ENCODE results near the gene HLF. TPM values are rescaled to one million over a fixed set of nuclear protein-coding genes. Genes with fewer than 3 reads are reported as not detected.

Gene HLF
- total and polyA plus RNA-seq, 2 donors (not counting 3 experiments of a cell fraction or from before 2014, with no cell fraction given): not detected

DNA sequence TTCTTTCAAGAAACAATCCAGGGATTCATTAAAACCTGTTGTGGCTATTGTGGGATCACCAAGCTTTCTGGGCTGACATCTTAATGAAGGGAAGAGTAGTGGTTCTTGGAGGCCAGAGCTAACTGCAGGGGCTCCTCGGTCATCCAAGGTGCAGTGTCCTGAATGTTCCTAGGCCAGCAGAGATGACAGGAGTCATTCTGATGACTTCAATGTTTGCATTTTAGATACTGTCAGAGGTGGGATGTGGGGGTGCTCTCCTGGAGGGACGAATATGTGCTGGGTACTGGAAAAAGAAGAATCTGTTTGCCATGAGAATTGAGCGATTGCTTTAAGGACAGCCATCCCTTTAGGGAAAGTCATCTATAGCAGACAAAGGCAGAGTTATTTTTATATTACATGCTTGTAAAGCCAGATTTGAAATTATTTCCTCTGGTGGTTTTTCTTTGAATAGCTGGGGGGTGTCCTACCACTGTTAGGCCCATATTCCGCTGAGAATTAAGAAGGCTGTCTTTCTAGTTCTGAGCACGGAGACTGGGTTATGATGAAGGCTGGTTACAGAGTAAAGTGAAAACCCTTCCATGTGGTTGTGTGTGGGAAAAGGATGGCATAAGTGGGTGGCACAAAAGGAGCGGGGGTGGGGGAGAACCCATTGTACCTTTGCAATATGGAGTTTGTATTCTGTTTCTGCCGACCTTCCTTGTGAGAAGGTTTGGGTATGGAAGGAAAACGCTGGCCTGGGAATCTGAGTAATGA lies 7.4 kb downstream of the HLF start:
- no peaks in the 10 kb centered on the region for H3K79me2 ChIP-seq (ENCODE audit: control insufficient read depth, insufficient read depth, low read length)
- no peak for TF ChIP-seq POLR2A (IDR thresholded peaks at IDR 0.05; ENCODE audit: low read depth, low read length)
- TF ChIP-seq POLR2AphosphoS5 (IDR thresholded peaks at IDR 0.05; ENCODE audit: insufficient read depth, low read depth, low read length): no peak
- TF ChIP-seq GATA2 (IDR thresholded peaks at IDR 0.05; ENCODE audit: insufficient read depth, insufficient read length, low read depth, low read length): no peak
- TF ChIP-seq JUN (IDR thresholded peaks at IDR 0.05; ENCODE audit: borderline replicate concordance, insufficient read depth, insufficient read length, low read depth): no peak
- TF ChIP-seq MYC (IDR thresholded peaks at IDR 0.05; ENCODE audit: low read depth, low read length): no peak
- TF ChIP-seq, protein P1, sequence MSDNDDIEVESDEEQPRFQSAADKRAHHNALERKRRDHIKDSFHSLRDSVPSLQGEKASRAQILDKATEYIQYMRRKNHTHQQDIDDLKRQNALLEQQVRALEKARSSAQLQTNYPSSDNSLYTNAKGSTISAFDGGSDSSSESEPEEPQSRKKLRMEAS (IDR thresholded peaks at IDR 0.05; ENCODE audit: insufficient read depth, insufficient read length): no peak
- no peak for TF ChIP-seq FOS (IDR thresholded peaks at IDR 0.05; ENCODE audit: borderline replicate concordance, insufficient read depth, low read length)
- TF ChIP-seq, protein P2, sequence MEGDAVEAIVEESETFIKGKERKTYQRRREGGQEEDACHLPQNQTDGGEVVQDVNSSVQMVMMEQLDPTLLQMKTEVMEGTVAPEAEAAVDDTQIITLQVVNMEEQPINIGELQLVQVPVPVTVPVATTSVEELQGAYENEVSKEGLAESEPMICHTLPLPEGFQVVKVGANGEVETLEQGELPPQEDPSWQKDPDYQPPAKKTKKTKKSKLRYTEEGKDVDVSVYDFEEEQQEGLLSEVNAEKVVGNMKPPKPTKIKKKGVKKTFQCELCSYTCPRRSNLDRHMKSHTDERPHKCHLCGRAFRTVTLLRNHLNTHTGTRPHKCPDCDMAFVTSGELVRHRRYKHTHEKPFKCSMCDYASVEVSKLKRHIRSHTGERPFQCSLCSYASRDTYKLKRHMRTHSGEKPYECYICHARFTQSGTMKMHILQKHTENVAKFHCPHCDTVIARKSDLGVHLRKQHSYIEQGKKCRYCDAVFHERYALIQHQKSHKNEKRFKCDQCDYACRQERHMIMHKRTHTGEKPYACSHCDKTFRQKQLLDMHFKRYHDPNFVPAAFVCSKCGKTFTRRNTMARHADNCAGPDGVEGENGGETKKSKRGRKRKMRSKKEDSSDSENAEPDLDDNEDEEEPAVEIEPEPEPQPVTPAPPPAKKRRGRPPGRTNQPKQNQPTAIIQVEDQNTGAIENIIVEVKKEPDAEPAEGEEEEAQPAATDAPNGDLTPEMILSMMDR (IDR thresholded peaks at IDR 0.05; ENCODE audit: extremely low read depth in 1 of 2, insufficient read depth in 1 of 2, low read depth in 1 of 2, low read length in 2 of 2): no peak
- TF ChIP-seq EZH2 (IDR thresholded peaks at IDR 0.05; ENCODE audit: borderline replicate concordance, low read depth, low read length, severe bottlenecking): no peak
- POLR2A ChIA-PET: no interaction called here
- H3K27ac ChIP-seq (ENCODE audit: insufficient read depth, low read depth, low read length): no peak overlapping the region
- H4K20me1 ChIP-seq (replicated peaks; ENCODE audit: control insufficient read depth, extremely low read depth, insufficient read depth, low read length): no peaks in the 10 kb centered on the region
- no peak overlapping the region for H2AFZ ChIP-seq (ENCODE audit: low read depth, low read length)
- intact Hi-C loops (cut with micrococcal nuclease): no loop called here
- DNase-seq (ENCODE audit: low read depth, low spot score) (no peak), FAIRE-seq (no peak)
- no peaks in the 10 kb centered on the region for H3K4me1 ChIP-seq (ENCODE audit: control insufficient read depth, extremely low read depth, insufficient read depth, low read length)
- dilution Hi-C loops (cut with MboI; ENCODE audit: extremely low pct_ligation_motif_present, low sequenced_read_pairs): no loop called here
- no peaks in the 10 kb centered on the region for H3K36me3 ChIP-seq (ENCODE audit: control insufficient read depth in 2 of 2, extremely low read depth in 1 of 2, insufficient read depth in 2 of 2, low read length in 2 of 2)
- H3K9me1 ChIP-seq (replicated peaks; ENCODE audit: control insufficient read depth, extremely low read depth, insufficient read depth, low read length): no peaks in the 10 kb centered on the region
- H3K4me3 ChIP-seq (replicated peaks in 1 of 3; ENCODE audit: insufficient read depth in 1 of 3, low read depth in 1 of 3, low read length in 3 of 3): no peak overlapping the region
- BruUV-seq (replicated peaks): no TSS peak
- CTCF ChIA-PET: no interaction called here
- H3K9me3 ChIP-seq (replicated peaks; ENCODE audit: control insufficient read depth, insufficient read depth, low read length): no peaks in the 10 kb centered on the region
- peaks cover 14 to 27% of the 10 kb centered on the region in 2 experiments for H3K27me3 ChIP-seq (ENCODE audit: control insufficient read depth in 2 of 2, insufficient read depth in 2 of 2, low read length in 2 of 2)
- no peak overlapping the region for H3K9ac ChIP-seq (replicated peaks; ENCODE audit: extremely low read depth, insufficient read depth, low read length)
- no peak overlapping the region for H3K4me2 ChIP-seq (ENCODE audit: insufficient read depth, low read length)

All from endothelial cell of umbilical vein (primary cell).